Muscle of leg (tissue), 11 donors: Measurements from ENCODE around the gene KCTD15. TPM values are rescaled to one million over a fixed set of nuclear protein-coding genes. Genes with fewer than 3 reads are reported as not detected.

Source experiments
- DNase-seq: peaks from one replicate; pipeline ENCODE4 v3.0.0; 2013
- H3K27ac ChIP-seq: one replicate; pipeline ENCODE4 v1.5.1; 2013; ENCODE audit warnings: mild to moderate bottlenecking, low read length, control low read depth
- H3K27me3 ChIP-seq: one replicate; pipeline ENCODE4 v1.6.1; 2013; ENCODE audit warnings: low read length; ENCODE audit not compliant: control insufficient read depth, insufficient read depth
- H3K36me3 ChIP-seq: one replicate; pipeline ENCODE4 v1.6.1; 2013; ENCODE audit warnings: low read length; ENCODE audit not compliant: control insufficient read depth, insufficient read depth
- H3K4me1 ChIP-seq: one replicate; pipeline ENCODE4 v1.6.1; 2013; ENCODE audit warnings: low read length; ENCODE audit not compliant: control insufficient read depth, insufficient read depth
- H3K4me3 ChIP-seq: one replicate; pipeline ENCODE4 v1.5.1; 2013; ENCODE audit warnings: low read length, control low read depth
- H3K9me3 ChIP-seq: replicated peaks from 2 replicates; pipeline ENCODE4 v1.6.1; 2013; ENCODE audit warnings: low read depth, low read length; ENCODE audit not compliant: control insufficient read depth
- WGBS: methylation state at CpG from one replicate; pipeline ENCODE4 v1.1.5; 2013; ENCODE audit warnings: missing lambda C conversion rate; ENCODE audit not compliant: insufficient coverage; 5-methylcytosine and 5-hydroxymethylcytosine counted together
- polyA plus RNA-seq, 8 donors: library from polyadenylated mRNA; unstranded; fragments of 120-200 nt; gene quantifications; one replicate each; pipeline versions ENCODE4 v1.2.1 to v1.2.3, GENCODE V29; 2013; ENCODE audit warnings: inconsistent platforms in 1 of 8, low replicate concordance in 1 of 8; ENCODE audit not compliant: insufficient read length in 8 of 8, insufficient read depth in 1 of 8
- total RNA-seq: library from RNA; stranded (reverse); fragments of 120-200 nt; gene quantifications from one replicate; pipeline ENCODE4 v1.2.4, GENCODE V29; 2013

KCTD15 gene
- total and polyA plus RNA-seq, 9 donors, result 23.8 to 45.8 (median 34.5) TPM

GRCh38 chr19:33844478-33844877, 47.8 kb downstream of the KCTD15 start:
- no peaks in the 10 kb centered on the region for H3K9me3 ChIP-seq
- no peak overlapping the region for H3K27ac ChIP-seq
- no peak overlapping the region for H3K4me3 ChIP-seq
- H3K27me3 ChIP-seq, result peaks cover 2% of the 10 kb centered on the region
- no peaks in the 10 kb centered on the region for H3K4me1 ChIP-seq
- DNase-seq, result no peak
- no peaks in the 10 kb centered on the region for H3K36me3 ChIP-seq
- WGBS, result 50% methylated on average over 1 of the region's 3 CpGs

- no peak for DNase-seq
- H3K27ac ChIP-seq, result no peak overlapping the region
- H3K9me3 ChIP-seq, result no peaks in the 10 kb centered on the region
- H3K27me3 ChIP-seq, result peaks cover 2% of the 10 kb centered on the region
- no peak overlapping the region for H3K4me3 ChIP-seq
- no CpG with 5 or more reads among the region's 2 CpGs for WGBS
- H3K4me1 ChIP-seq, result no peaks in the 10 kb centered on the region
- H3K36me3 ChIP-seq, result no peaks in the 10 kb centered on the region
These were observed 48.8 kb downstream of the KCTD15 start for GRCh38 chr19:33845498-33845897.

GRCh38 chr19:33849551-33850147, 53.0 kb downstream of the KCTD15 start:
- Histone ChIP-seq H3K9me3 (no peaks in the 10 kb centered on the region), H3K27ac (no peak overlapping the region), H3K4me1 (no peaks in the 10 kb centered on the region), H3K27me3 (no peaks in the 10 kb centered on the region), H3K36me3 (no peaks in the 10 kb centered on the region), H3K4me3 (no peak overlapping the region)
- DNase-seq, result no peak
- 83% methylated on average over 3 of the region's 5 CpGs for WGBS

- Histone ChIP-seq H3K4me3 (no peak overlapping the region), H3K27ac (no peak overlapping the region), H3K27me3 (no peaks in the 10 kb centered on the region), H3K36me3 (no peaks in the 10 kb centered on the region), H3K4me1 (no peaks in the 10 kb centered on the region), H3K9me3 (no peaks in the 10 kb centered on the region)
- DNase-seq, result no peak
- 73% methylated on average over 17 of the region's 17 CpGs for WGBS
These were observed 62.3 kb downstream of the KCTD15 start for GRCh38 chr19:33859016-33859415.

GRCh38 chr19:33860312-33861090, 63.8 kb downstream of the KCTD15 start:
- H3K27me3 ChIP-seq, result no peaks in the 10 kb centered on the region
- no peak overlapping the region for H3K4me3 ChIP-seq
- WGBS, result 76% methylated on average over 3 of the region's 10 CpGs
- H3K27ac ChIP-seq, result no peak overlapping the region
- no peaks in the 10 kb centered on the region for H3K4me1 ChIP-seq
- no peak for DNase-seq
- H3K9me3 ChIP-seq, result no peaks in the 10 kb centered on the region
- H3K36me3 ChIP-seq, result no peaks in the 10 kb centered on the region

GRCh38 chr19:33861950-33862349, 65.3 kb downstream of the KCTD15 start:
- Histone ChIP-seq H3K4me1 (no peaks in the 10 kb centered on the region), H3K4me3 (no peak overlapping the region), H3K27ac (no peak overlapping the region), H3K36me3 (no peaks in the 10 kb centered on the region), H3K9me3 (no peaks in the 10 kb centered on the region), H3K27me3 (no peaks in the 10 kb centered on the region)
- DNase-seq, result no peak
- 86% methylated on average over 1 of the region's 3 CpGs for WGBS

GRCh38 chr19:33862981-33863380, 66.3 kb downstream of the KCTD15 start:
- H3K9me3 ChIP-seq, result no peaks in the 10 kb centered on the region
- H3K4me3 ChIP-seq, result no peak overlapping the region
- peak; percentile 5 for DNase-seq
- H3K27ac ChIP-seq, result no peak overlapping the region
- H3K27me3 ChIP-seq, result no peaks in the 10 kb centered on the region
- no peaks in the 10 kb centered on the region for H3K36me3 ChIP-seq
- peaks cover 4% of the 10 kb centered on the region for H3K4me1 ChIP-seq
- 30% methylated on average over 3 of the region's 4 CpGs for WGBS

- DNase-seq, result no peak
- no peak overlapping the region for H3K27ac ChIP-seq
- no peaks in the 10 kb centered on the region for H3K27me3 ChIP-seq
- H3K9me3 ChIP-seq, result no peaks in the 10 kb centered on the region
- no peaks in the 10 kb centered on the region for H3K36me3 ChIP-seq
- no peak overlapping the region for H3K4me3 ChIP-seq
- peaks cover 9% of the 10 kb centered on the region for H3K4me1 ChIP-seq
- no CpG with 5 or more reads among the region's 5 CpGs for WGBS
These were observed 66.8 kb downstream of the KCTD15 start for GRCh38 chr19:33863436-33863835.

- H3K27ac ChIP-seq, result no peak overlapping the region
- no peak for DNase-seq
- no CpG with 5 or more reads among the region's 3 CpGs for WGBS
These were observed 67.7 kb downstream of the KCTD15 start for GRCh38 chr19:33864311-33864850.

GRCh38 chr19:33865306-33865705, 68.6 kb downstream of the KCTD15 start:
- Histone ChIP-seq H3K4me3 (no peak overlapping the region), H3K27ac (no peak overlapping the region), H3K27me3 (no peaks in the 10 kb centered on the region), H3K4me1 (peaks cover 17% of the 10 kb centered on the region), H3K9me3 (no peaks in the 10 kb centered on the region), H3K36me3 (no peaks in the 10 kb centered on the region)
- DNase-seq, result no peak
- 88% methylated on average over 10 of the region's 10 CpGs for WGBS

More at GRCh38 chr19:33864311-33864850, 67.7 kb downstream of the KCTD15 start:
- H3K27me3 ChIP-seq, result no peaks in the 10 kb centered on the region
- H3K36me3 ChIP-seq, result no peaks in the 10 kb centered on the region
- no peaks in the 10 kb centered on the region for H3K9me3 ChIP-seq
- H3K4me3 ChIP-seq, result no peak overlapping the region
- H3K4me1 ChIP-seq, result peaks cover 17% of the 10 kb centered on the region
